GM15510 (cell line): Measurements from ENCODE around the gene KPNA3.
A peak's percentile ranks its signal among the peaks of the same experiment; 100 is the strongest.

Experiments used
- POLR2A ChIP-seq: IDR thresholded peaks from 3 replicates; pipeline ENCODE4 v1.6.1; 2011; ENCODE audit warnings: borderline replicate concordance; ENCODE audit not compliant: insufficient read length; ENCODE audit errors: extremely low read depth

Gene KPNA3, protein sequence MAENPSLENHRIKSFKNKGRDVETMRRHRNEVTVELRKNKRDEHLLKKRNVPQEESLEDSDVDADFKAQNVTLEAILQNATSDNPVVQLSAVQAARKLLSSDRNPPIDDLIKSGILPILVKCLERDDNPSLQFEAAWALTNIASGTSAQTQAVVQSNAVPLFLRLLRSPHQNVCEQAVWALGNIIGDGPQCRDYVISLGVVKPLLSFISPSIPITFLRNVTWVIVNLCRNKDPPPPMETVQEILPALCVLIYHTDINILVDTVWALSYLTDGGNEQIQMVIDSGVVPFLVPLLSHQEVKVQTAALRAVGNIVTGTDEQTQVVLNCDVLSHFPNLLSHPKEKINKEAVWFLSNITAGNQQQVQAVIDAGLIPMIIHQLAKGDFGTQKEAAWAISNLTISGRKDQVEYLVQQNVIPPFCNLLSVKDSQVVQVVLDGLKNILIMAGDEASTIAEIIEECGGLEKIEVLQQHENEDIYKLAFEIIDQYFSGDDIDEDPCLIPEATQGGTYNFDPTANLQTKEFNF

GRCh38 chr13:49792550-49793324, at the start of gene KPNA3:
Gene KPNA3, minus strand, starts transcription at chr13:49792682. Its CDS starts 176 bp downstream, at chr13:49792506.
- TF ChIP-seq POLR2A, result peak; percentile 64

- no peak for TF ChIP-seq POLR2A
Observed at GRCh38 chr13:49841964-49842363, 49.5 kb upstream of the KPNA3 start.

DNA sequence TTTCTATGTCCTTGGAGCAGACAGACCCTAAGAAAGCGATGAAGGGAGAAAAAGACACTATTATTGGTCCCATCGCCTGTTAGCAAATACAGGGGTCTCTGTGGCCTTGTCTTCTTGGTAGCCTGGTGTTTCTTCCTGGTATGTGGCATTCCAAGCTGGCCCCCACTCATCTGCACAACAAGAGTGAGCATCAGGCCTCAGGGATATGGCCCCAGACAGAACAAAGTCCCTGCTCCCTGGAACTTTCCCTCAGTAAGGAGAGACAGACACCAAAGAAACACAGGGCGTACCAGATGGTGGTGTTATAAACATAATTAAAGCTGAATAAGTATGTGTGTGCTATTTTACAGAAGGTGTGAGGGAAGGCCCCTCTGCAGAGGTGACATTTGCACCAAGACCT, 48.2 kb upstream of the KPNA3 start:
- no peak for TF ChIP-seq POLR2A

DNA sequence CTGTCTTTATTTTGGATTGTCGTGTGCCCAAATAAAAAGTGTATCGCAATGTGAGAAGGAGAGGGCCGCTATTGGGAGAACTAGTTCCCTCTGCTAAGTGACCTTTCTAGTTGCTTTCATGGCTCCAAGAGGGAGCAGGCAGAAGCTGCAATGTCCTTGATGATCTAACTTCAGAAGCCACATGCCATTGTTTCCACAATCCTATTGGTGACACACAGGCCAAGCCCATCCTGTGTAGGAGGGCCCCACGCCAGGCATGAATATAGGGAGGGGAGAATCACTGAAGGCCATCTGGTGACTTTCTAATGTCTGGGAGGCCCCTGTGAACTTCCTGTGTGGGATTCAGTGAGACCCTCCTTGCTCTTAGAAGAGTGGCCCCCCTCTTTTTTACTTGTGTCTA, 47.8 kb upstream of the KPNA3 start:
- TF ChIP-seq POLR2A, result no peak

DNA sequence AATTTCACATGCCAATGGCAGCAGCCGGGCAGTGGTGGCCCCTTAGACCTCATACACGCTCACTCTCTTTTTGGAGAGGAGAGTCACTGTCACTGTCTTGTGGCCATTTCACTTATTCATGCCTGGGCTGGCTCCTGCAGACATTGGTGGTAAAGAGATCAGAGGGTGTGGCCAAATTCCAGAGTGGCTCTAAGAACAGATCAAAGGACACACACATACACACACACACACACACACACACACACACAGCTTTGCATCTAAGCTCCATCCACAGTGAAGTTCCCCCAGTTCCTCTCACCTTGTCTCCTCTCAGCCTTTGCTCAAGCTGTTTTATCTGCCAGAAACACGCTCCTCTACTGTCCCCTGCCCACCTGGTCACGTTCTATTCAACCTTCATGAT, 46.5 kb upstream of the KPNA3 start:
- no peak for TF ChIP-seq POLR2A

- no peak for TF ChIP-seq POLR2A
Observed at GRCh38 chr13:49836516-49836915, 44.0 kb upstream of the KPNA3 start.

- TF ChIP-seq POLR2A, result no peak
Observed at GRCh38 chr13:49833402-49833801, 40.9 kb upstream of the KPNA3 start.

DNA sequence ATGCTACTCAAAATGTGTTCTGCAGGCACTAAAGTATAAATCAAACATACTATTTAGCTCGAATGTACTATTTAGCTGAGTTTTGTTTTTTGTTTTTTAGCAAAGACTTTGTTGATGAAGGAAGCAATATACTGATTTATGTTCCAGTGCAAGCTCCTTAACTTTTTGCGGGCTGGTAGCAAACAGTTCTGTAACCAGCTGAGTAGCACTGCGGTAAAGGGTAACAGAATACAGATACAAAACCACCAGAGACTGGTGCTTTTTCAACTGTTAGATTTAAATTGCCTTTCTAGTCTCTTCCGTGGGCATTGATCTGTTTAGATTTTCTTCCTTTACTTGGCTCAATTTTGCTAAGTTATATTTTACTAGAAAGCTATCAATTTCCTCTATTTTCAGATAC, 39.0 kb upstream of the KPNA3 start:
- no peak for TF ChIP-seq POLR2A

- TF ChIP-seq POLR2A, result no peak
Observed at GRCh38 chr13:49830721-49831120, 38.2 kb upstream of the KPNA3 start.

DNA sequence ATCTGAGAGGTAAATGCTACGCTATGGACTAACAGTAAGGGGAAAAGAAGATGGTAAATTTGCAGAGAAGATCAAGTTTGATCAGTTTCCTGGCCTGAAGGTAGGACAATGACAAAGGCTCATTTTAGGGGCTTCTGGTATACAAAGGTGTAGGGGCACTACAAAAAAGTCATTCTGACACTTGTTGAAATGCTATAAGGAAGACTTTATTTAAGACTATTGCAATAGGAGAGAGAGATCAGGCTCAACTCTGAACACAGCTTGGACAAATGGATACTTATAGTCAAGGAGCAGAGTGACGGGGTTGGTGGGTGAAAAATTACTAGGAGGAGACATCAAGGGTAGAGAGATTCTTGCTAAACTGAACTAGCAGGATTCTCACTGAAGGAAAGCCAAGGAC, 37.2 kb upstream of the KPNA3 start:
- no peak for TF ChIP-seq POLR2A

- no peak for TF ChIP-seq POLR2A
Observed at GRCh38 chr13:49828453-49828852, 36.0 kb upstream of the KPNA3 start.

DNA sequence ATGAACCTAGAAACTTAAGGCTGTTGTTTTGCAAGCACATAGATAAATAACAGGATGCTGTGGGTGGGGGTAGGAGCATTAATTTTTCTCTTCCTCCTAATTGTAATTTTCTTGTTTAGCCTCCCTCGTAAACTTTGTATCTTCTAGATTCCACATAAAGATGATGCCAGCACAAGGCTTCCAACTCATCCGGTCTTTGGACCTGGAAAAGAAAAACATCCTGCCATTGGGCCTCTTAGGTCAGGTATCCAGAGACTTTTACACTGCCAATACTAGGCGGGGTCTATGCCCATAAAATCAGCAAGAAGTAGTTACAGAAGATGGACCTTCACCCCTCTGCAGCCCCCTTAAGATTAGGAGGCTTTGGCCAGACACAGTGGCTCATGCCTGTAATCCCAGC, 35.4 kb upstream of the KPNA3 start:
- TF ChIP-seq POLR2A, result no peak

GRCh38 chr13:49827336-49827735, 34.9 kb upstream of the KPNA3 start:
- TF ChIP-seq POLR2A, result no peak

GRCh38 chr13:49821216-49822009, 28.9 kb upstream of the KPNA3 start:
- no peak for TF ChIP-seq POLR2A
